DMS53 treated with DMSO at 0.1 percent for 48 hours (cell line): ENCODE data around the gene NRCAM.

Source experiments
- DNase-seq: peaks from one replicate; lab custom pipeline; 2025; ENCODE audit not compliant: unreplicated experiment; lab: John Stamatoyannopoulos, UW

Gene NRCAM

GRCh38 chr7:108459922-108460551 is 3.8 kb upstream of the NRCAM start:
- peak; percentile 76 for DNase-seq

GRCh38 chr7:108457871-108458270 is 1.6 kb upstream of the NRCAM start:
- no peak for DNase-seq

GRCh38 chr7:108456845-108457540 is 757 bp upstream of the NRCAM start:
- no peak for DNase-seq

- no peak for DNase-seq
These were observed 662 bp downstream of the NRCAM start for GRCh38 chr7:108455551-108455997.

- peak; percentile 55 for DNase-seq
These were observed 1.3 kb downstream of the NRCAM start for GRCh38 chr7:108454674-108455550.

GRCh38 chr7:108454317-108454673 is 1.9 kb downstream of the NRCAM start:
- no peak for DNase-seq

- no peak for DNase-seq
These were observed 2.9 kb downstream of the NRCAM start for GRCh38 chr7:108453320-108453719.

GRCh38 chr7:108452707-108453106 is 3.5 kb downstream of the NRCAM start:
- DNase-seq = peak; percentile 36

GRCh38 chr7:108451296-108451848 is 4.9 kb downstream of the NRCAM start:
- DNase-seq = peak; percentile 21

GRCh38 chr7:108450160-108450559 is 6.1 kb downstream of the NRCAM start:
- DNase-seq = no peak

- DNase-seq = no peak
These were observed 6.7 kb downstream of the NRCAM start for GRCh38 chr7:108449521-108449920.

GRCh38 chr7:108448584-108449505 is 7.4 kb downstream of the NRCAM start:
- no peak for DNase-seq

- DNase-seq = peak; percentile 99
These were observed 14.1 kb downstream of the NRCAM start for GRCh38 chr7:108442039-108442568.

- DNase-seq = no peak
These were observed 14.8 kb downstream of the NRCAM start for GRCh38 chr7:108441392-108441955.

GRCh38 chr7:108440613-108441012 is 15.6 kb downstream of the NRCAM start:
- no peak for DNase-seq

GRCh38 chr7:108436906-108437305 is 19.3 kb downstream of the NRCAM start:
- DNase-seq = no peak

GRCh38 chr7:108434010-108434409 is 22.2 kb downstream of the NRCAM start:
- no peak for DNase-seq

- no peak for DNase-seq
These were observed 25.1 kb downstream of the NRCAM start for GRCh38 chr7:108431099-108431498.

- DNase-seq = no peak
These were observed 25.6 kb downstream of the NRCAM start for GRCh38 chr7:108430664-108431063.

GRCh38 chr7:108427766-108428165 is 28.5 kb downstream of the NRCAM start:
- DNase-seq = no peak
